ENCODE results near the gene CDKN1C.

DNA sequence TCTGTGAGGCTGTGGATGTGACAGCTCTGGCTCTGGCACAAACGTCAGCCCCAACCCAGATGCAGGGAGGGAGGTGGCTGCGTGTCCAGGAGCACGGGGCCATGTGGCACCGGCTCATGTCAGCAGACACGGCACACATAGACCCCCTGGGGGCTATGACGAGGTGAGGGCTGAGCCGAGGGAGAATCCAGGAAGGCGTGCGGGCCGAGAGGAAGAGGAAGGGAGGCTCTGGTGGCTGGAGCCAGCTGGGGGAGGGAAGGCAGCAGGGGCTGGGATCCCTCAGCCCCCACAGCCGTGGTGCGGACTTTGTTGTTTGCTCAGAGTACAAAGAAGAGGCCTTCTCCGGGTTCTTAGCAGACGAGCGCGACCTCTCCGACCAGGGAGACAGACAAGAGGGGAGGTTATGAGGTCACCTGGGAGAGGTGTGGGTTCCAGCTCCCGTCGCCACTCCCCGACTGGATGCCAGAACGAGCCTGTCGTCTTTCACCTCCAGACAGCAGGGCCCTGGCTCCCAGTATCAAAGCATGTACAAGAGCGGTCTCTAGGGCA is 46.1 kb downstream of the CDKN1C start:
- TF ChIP-seq EZH2 (IDR thresholded peaks at IDR 0.05) (no peak), POLR2AphosphoS5 (IDR thresholded peaks at IDR 0.05; ENCODE audit: borderline replicate concordance, low read depth, low read length) (no peak)

Measured in SK-N-MC (cell line).